HL-60/S4 treated with retinoic acid at 250 ng/mL for 4 days and 3 days (cell line): Measurements from ENCODE around the gene MAPK7.

Experiments used
- in situ Hi-C: fragments of 300-500 bp; cut with MboI; formaldehyde crosslinking; loops from 2 replicates; pipeline ENCODE4 v1.7.0; 2022; ENCODE audit warnings: low sequenced_read_pairs

Gene MAPK7

GRCh38 chr17:19377602-19378415 lies 489 bp upstream of the MAPK7 start:
- in situ Hi-C loops, result no loop called here

GRCh38 chr17:19379361-19380065 lies 1.2 kb downstream of the MAPK7 start:
- in situ Hi-C loops, result no loop called here

- in situ Hi-C loops, result no loop called here
Observed at GRCh38 chr17:19380481-19381301, 2.4 kb downstream of the MAPK7 start.

GRCh38 chr17:19381361-19381740 lies 3.1 kb downstream of the MAPK7 start:
- in situ Hi-C loops, result no loop called here

DNA sequence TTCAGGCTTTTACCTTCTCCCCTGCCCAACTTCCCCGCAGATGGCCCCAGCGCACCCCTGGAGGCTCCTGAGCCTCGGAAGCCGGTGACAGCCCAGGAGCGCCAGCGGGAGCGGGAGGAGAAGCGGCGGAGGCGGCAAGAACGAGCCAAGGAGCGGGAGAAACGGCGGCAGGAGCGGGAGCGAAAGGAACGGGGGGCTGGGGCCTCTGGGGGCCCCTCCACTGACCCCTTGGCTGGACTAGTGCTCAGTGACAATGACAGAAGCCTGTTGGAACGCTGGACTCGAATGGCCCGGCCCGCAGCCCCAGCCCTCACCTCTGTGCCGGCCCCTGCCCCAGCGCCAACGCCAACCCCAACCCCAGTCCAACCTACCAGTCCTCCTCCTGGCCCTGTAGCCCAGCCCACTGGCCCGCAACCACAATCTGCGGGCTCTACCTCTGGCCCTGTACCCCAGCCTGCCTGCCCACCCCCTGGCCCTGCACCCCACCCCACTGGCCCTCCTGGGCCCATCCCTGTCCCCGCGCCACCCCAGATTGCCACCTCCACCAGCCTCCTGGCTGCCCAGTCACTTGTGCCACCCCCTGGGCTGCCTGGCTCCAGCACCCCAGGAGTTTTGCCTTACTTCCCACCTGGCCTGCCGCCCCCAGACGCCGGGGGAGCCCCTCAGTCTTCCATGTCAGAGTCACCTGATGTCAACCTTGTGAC lies 3.6 kb downstream of the MAPK7 start:
- in situ Hi-C loops, result no loop called here

DNA sequence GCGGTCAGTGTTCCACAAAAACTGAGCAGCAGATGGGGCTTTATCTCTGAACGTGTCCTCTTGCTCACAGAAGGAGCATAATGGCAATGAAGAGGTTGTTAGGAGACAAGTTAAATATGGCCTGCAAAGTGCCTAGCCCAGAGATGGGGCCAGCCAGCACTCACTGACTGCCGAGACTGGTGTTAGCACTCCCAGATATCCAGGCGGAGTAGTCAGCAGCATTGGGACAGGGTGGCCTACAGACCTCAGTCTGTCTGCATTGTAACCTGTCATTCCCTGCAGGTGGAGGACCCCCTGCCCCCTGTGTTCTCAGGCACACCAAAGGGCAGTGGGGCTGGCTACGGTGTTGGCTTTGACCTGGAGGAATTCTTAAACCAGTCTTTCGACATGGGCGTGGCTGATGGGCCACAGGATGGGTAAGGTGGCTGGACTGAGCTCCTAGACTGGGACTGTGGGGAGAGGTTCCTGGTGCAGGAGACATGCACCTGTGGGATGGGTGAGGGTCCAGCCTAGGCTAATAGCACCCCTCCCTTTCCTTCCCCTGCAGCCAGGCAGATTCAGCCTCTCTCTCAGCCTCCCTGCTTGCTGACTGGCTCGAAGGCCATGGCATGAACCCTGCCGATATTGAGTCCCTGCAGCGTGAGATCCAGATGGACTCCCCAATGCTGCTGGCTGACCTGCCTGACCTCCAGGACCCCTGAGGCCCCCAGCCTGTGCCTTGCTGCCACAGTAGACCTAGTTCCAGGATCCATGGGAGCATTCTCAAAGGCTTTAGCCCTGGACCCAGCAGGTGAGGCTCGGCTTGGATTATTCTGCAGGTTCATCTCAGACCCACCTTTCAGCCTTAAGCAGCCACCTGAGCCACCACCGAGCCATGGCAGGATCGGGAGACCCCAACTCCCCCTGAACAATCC lies 4.5 kb downstream of the MAPK7 start:
- in situ Hi-C loops, result no loop called here

GRCh38 chr17:19383681-19384470 lies 5.6 kb downstream of the MAPK7 start:
- in situ Hi-C loops, result no loop called here

DNA sequence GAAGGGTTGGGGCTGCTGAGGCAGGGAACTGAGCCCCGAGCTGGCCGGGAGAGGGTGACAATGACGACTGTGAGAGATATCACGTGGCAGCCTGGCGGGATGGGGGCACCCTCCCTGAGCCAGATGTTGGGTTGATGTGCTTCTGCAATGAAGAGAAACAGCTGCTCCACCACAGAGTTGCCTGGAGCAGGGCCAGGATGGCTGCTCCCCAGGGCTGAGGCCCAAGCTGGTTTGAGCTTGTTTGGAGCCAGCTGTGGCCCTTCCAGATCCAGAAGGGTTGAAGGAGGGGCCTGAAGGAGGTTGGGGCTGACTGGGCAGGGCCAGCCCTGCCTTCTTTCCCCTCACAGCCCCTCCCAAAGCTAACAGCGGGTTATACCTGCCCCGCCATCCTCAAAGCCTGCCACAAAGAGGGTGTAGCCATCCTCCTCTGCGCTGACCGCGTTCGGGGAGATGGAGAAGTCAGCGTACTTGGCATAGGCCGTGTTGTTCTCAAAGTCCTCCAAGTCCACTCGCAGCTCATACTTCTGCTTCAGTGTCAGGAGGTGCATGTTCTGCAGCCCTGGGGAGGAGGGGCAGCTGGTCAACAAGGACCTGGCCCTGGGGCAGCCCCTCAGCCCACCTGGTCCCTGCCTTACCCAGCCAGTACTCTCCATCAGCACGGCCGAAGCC lies 6.6 kb downstream of the MAPK7 start:
- in situ Hi-C loops, result no loop called here

DNA sequence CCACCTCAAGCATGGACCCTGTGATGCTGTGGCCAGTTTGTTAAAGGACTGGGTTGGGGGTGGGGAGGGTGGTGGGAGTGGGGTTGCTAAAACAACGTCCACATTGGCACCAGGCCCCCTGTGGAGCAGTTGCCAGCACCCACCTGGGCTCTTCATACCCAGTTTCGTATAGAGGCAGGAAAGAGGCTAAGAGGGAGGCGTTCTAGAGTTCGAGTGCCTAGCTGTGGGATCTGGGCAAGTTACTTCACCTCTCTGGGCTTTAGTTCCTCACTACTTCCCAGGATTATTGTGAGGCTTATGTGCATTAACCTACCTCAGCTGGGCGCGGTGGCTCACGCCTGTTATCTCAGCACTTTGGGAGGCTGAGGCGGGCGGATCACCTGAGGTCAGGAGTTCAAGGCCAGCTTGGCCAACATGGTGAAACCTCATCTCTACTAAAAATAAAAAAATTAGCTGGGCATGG lies 7.3 kb downstream of the MAPK7 start:
- in situ Hi-C loops, result no loop called here

DNA sequence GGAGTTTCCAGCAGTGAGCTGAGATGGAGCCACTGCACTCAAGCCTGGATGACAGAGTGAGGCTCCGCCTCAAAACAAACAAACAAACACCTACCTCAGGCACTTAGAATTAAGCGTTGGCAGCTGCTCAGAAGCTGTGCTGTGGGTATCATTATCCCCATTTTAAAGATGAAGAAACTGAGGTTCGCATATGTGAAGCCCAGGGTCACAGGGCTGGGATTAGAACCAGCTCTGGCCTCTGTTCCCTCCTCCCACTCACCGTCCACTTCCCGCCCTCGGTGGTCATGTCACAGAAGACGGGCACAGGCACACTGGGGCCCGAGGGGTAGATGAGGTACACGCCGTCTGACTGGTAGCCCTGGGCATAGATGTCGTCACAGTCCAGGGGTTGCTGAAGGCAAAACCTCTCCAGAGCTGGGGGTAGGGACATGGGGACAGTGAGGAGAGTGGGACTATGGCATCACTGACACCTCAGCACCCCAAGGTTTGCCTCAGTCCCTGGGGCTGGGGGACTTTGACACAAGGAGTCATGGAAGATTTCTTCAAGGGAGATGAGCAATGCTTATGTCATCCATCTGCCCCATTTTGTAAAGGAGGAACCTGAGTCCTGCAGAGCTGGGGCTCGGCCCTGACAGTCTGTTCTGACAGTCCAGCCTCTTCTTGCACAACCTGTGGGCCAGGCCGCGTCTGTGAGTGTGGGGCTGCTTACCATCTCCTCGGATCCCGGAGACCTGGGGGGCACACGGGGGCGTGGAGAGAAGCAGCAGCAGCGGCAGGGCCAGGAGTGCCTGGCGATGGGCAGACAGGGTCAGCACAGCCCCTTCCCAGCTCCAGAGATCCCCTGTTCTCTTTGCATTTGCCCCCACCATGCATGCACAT lies 8.0 kb downstream of the MAPK7 start:
- in situ Hi-C loops, result no loop called here

DNA sequence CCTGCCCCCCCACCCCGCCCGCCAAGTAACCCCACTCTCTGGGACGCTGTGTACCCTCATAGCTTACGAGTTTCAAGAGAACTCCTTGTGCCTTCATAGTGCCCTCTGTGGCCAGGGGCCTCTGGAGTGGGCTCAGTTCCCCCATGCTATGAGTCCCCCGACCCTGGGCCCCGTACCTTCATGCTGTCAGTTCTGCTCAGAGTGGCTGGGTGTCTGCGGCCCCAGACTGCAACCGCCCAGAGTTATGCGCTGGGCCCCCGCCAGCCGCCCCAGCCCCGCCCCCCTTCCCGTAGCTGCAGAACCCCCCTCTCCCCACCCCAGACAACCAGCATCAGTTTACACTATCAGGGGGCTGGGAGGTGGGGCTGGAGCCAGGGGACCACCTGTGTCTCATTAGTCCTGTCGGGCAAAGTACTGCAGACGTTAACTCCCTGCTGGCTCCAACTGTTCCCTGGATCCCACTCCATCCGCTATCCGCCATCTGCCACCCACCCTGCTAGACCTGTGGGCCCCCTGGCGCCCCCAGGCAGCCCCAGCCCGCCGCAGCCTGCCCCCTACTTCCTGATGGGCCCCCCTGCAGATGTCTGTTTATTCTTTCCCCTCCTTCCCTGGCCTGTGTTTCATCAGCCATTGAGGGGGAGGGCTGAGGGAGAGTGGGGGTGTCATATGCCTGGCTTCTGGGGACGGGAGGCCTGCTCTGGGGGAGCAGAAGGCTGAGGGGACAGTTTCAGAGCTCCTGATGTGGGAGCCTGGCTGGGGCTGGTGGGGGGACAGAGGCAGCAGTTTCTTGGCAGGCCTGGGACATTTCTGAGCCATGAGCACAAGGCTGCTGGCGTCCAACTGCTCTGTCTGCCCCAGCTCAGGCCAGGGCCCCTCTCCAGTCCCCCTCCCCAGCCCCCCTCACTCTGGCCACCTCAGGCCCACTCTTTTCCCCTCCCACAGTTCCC lies 8.9 kb downstream of the MAPK7 start, which contains the start of gene MFAP4:
MFAP4 (minus strand) TSS at position 217 of the 947 bp plus-strand sequence; CDS start at position 182, 35 bp downstream.
- in situ Hi-C loops, result no loop called here

- in situ Hi-C loops, result no loop called here
Observed at GRCh38 chr17:19387921-19388521, 9.7 kb downstream of the MAPK7 start.

DNA sequence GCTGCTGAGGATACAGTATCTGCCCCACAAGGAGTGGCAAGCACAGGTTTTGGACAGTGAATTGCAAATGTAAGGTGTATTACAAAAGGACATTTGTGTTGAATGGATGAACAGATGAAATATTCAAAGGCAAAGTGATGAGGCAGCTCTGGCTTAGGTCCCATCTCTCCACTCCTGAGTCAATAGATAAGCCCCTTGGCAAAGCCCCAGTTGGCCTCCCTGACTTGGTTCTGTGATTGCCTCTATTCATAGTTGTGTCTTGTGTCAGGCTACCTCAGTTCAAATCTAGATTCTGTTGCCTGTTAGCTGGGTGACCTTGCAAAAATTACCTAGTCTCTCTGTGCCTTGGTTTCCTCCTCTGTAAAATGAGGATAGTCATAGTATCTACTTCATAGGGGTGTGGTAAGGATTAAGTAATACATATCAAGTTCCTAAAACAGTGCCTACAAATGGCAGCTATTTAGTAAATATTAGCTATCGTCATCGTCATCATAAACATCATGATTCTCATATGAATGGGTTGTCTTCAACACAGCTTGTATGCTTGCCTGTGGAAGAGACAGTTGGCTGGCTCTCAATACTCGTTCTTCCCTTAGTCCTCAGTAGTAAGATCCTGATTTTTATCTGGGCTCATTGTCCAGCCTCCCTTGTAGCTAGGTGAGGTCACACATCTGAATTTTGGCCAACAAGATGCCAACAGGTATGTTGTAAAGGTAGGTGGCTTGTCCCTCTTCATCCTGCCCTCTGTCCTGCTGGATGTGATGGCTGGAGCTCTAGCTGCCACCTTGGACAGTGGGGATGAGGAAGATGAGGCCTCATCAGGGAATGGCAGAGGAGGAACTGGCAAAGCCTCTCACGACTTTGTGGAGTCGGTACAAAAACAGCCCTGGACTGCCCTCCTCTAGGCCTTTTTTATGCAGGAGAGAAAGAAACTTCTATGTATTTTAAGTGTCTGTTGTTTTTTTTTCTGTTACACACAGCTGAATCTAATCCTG lies 10.8 kb downstream of the MAPK7 start:
- in situ Hi-C loops, result no loop called here

- in situ Hi-C loops, result no loop called here
Observed at GRCh38 chr17:19390951-19391350, 12.7 kb downstream of the MAPK7 start.

GRCh38 chr17:19391432-19391831 lies 13.1 kb downstream of the MAPK7 start:
- in situ Hi-C loops, result no loop called here
